ENCODE data around the gene MPND.

DNA sequence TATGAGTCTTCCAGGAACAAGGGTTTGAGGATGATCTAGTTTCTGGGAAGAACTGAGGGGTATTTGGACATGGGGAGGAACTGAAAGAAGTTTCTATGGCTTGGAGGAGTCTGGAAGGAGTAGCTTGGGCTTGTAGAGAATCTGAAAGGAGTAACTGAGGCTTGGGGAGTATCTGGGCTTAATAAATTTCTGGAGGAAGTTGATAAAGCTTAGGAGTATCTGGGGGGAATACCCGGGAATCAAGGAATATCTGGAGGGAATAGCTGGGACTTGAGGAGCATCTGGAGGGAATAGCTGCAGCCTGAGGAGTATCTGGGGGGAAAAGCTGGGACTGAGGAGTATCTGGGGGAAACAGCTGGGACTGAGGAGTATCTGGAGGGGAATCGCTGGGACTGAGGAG lies 22.9 kb upstream of the MPND start:
- TF ChIP-seq POLR2A (IDR thresholded peaks at IDR 0.05) (no peak), CTCF (IDR thresholded peaks at IDR 0.05) (no peak), POLR2AphosphoS5 (IDR thresholded peaks at IDR 0.05) (no peak)
